Upper lobe of right lung (tissue), 1 donor: ENCODE measurements around the gene MLLT1. TPM values are rescaled to one million over a fixed set of nuclear protein-coding genes. Genes with fewer than 3 reads are reported as not detected.

Experiments used
- ATAC-seq: fragments of 200-7000 bp; cut with Tn5 transposase; one replicate; pipeline ENCODE4 v1.9.1; 2020; ENCODE audit warnings: mild to moderate bottlenecking, moderate library complexity
- DNase-seq: peaks from one replicate; pipeline ENCODE4 v3.0.0-alpha.2; 2020
- H3K27ac ChIP-seq: fragments of 200-600 bp; one replicate; pipeline ENCODE4 v1.8.0; 2022
- H3K27me3 ChIP-seq: fragments of 200-600 bp; one replicate; pipeline ENCODE4 v1.8.0; 2022; ENCODE audit warnings: mild to moderate bottlenecking
- H3K36me3 ChIP-seq: fragments of 200-600 bp; one replicate; pipeline ENCODE4 v1.8.0; 2022
- H3K4me1 ChIP-seq: fragments of 200-600 bp; one replicate; pipeline ENCODE4 v1.8.0; 2022
- H3K4me3 ChIP-seq: fragments of 200-600 bp; one replicate; pipeline ENCODE4 v1.8.0; 2022; ENCODE audit warnings: mild to moderate bottlenecking
- H3K9me3 ChIP-seq: fragments of 200-600 bp; one replicate; pipeline ENCODE4 v1.8.0; 2022
- intact Hi-C: fragments of 100-400 bp; cut with DNase I; formaldehyde crosslinking; loops from one replicate; pipeline ENCODE4 v1.11.0; 2022
- total RNA-seq: library from RNA; stranded (reverse); fragmentation: NEBNext Ultra II Directional; extraction: Animal tissue kit (Norgen Biotek cat#: 25700); gene quantifications from one replicate; pipeline ENCODE4 v1.2.1, GENCODE V29; 2021
- TF ChIP-seq, protein P1 (sequence below): fragments of 200-600 bp; IDR thresholded peaks from one replicate; pipeline ENCODE4 v1.8.0; 2022; ENCODE audit warnings: antibody characterized with exemption
- donor health status: DM: no; HTN: yes; CAD: no; lungs with severe emphysema.

MLLT1 gene
- total RNA-seq, 1 donor from 2014 or later: 73.4 TPM

DNA sequence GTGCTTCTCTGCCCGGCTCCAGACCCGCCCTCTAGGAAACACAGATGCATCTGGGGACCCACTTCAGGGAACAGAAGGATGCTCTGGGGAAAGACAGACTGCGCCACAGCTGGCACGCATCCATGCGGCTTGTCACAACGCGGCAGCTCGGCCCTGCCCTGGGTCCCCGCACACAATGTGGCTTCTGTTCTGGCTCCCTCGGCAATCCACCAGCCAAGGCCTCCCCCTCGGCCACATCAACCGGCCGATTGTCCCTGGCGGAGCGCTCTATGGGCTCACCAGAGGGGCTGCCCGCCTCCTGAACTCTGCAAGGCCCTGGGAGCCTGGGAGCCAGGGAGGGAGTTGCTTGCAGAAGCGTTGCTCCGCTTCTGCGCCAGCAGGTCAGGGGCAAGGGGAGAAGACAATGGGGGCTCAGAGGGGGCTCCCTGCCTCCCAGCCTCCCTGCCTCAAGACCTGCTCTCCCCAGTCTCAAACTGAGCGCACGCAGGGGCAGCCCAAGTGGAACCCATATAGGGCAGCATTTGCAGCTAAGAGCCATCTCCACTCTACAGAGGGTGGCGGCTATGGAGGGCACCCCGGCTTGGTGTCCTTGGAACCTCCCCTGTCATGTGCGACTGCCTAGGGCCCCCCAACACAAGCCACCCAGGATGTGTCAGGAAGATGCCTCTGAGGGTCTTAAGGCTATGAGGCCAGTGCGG is 37.9 kb downstream of the MLLT1 start:
- ATAC-seq (no peak), DNase-seq (peak; percentile 63)
- TF ChIP-seq, protein P1, sequence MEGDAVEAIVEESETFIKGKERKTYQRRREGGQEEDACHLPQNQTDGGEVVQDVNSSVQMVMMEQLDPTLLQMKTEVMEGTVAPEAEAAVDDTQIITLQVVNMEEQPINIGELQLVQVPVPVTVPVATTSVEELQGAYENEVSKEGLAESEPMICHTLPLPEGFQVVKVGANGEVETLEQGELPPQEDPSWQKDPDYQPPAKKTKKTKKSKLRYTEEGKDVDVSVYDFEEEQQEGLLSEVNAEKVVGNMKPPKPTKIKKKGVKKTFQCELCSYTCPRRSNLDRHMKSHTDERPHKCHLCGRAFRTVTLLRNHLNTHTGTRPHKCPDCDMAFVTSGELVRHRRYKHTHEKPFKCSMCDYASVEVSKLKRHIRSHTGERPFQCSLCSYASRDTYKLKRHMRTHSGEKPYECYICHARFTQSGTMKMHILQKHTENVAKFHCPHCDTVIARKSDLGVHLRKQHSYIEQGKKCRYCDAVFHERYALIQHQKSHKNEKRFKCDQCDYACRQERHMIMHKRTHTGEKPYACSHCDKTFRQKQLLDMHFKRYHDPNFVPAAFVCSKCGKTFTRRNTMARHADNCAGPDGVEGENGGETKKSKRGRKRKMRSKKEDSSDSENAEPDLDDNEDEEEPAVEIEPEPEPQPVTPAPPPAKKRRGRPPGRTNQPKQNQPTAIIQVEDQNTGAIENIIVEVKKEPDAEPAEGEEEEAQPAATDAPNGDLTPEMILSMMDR: no peak
- Histone ChIP-seq H3K9me3 (no peaks in the 10 kb centered on the region), H3K36me3 (no peaks in the 10 kb centered on the region), H3K4me1 (peaks cover 65% of the 10 kb centered on the region), H3K4me3 (no peak overlapping the region), H3K27me3 (no peaks in the 10 kb centered on the region), H3K27ac (no peak overlapping the region)
- intact Hi-C loops: no loop called here

DNA sequence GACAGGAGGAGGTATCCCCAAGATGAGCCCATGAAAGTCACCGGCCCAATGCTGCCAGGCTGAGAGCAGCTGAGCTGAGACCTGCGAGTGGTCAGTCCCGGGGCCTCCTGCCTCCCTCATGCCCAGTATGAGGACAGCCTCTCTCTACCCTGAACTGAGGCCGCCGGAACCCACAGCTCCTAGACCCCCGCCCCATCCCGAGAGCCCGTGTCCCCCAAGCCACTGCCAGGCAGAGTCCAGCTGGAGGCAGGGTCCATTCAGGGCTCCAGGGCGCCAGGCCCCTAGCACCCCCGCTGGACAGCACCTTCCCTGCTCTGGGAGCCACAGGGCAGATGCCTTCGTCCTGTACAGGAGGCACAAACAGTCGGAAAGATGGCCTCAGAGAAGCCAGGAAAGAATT is 38.7 kb downstream of the MLLT1 start:
- no peaks in the 10 kb centered on the region for H3K27me3 ChIP-seq
- H3K27ac ChIP-seq: no peak overlapping the region
- ATAC-seq (no peak), DNase-seq (peak; percentile 54)
- intact Hi-C loops: no loop called here
- H3K9me3 ChIP-seq: no peaks in the 10 kb centered on the region
- TF ChIP-seq, protein P1: no peak
- H3K4me3 ChIP-seq: no peak overlapping the region
- H3K4me1 ChIP-seq: peaks cover 72% of the 10 kb centered on the region
- no peaks in the 10 kb centered on the region for H3K36me3 ChIP-seq

DNA sequence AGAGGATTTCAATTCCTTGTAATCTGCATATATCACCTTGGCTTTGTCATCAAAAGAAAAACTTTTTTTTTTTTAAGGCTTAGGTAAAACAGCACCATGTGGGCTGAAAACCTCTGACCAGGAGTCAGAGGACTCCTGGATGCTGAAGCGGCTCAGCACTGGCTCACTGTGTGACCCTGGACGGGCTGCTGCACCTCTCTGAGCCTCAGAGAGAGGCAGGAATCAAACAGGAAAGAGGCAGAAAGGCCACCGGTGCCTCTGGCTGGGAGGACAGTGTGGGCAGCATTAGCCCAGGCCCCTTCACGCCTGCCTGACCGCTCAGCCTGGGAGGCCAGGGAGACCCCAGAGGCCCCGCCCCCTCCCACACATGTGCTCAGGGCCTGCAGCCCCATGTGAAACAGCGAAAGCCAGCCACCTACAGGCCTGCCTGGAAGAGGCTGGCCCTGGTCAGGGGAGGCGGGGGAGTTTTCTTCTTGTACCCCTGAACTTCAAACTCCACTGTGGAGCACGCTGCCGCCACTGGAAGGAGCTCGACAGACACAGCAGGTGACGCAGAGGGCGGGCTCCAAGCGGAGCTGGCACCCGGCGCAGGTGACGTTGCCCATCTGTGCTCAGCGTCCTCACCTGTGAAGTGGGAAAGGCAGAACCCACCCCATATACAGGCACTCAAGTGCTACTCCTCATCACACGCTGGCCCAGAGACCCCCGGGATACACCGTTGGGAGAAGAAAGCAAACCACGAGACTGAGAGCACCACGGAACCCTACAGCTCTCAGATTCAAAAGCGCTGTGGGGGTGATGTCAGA is 39.7 kb downstream of the MLLT1 start:
- Histone ChIP-seq H3K4me3 (no peak overlapping the region), H3K36me3 (no peaks in the 10 kb centered on the region), H3K9me3 (no peaks in the 10 kb centered on the region), H3K4me1 (peaks cover 81% of the 10 kb centered on the region), H3K27ac (no peak overlapping the region), H3K27me3 (no peaks in the 10 kb centered on the region)
- ATAC-seq: no peak
- intact Hi-C loops: no loop called here
- TF ChIP-seq, protein P1: no peak
- peak; percentile 60 for DNase-seq

DNA sequence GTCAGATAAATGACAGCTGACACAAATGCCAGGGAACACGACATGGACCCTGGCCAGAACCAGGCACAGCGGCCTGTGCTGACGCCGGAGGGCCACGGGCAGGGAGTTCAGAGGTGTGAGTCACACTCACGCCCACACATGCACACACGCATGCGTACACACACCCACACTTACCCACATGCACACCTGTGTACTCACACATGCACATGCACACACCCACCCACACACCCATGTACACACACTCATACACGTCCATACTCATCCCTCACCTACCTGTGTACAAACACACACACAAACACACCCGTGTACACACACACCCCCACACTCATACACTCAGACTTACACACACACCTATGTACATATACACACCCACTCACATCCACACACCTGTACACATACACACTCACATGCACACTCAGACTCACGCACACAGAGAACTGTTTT is 40.4 kb downstream of the MLLT1 start:
- no peaks in the 10 kb centered on the region for H3K36me3 ChIP-seq
- peaks cover 88% of the 10 kb centered on the region for H3K4me1 ChIP-seq
- no peak for ATAC-seq
- peak overlapping the region; percentile 63 for H3K27ac ChIP-seq
- intact Hi-C loops: no loop called here
- H3K9me3 ChIP-seq: no peaks in the 10 kb centered on the region
- TF ChIP-seq, protein P1: no peak
- DNase-seq: peak; percentile 64
- H3K4me3 ChIP-seq: no peak overlapping the region
- H3K27me3 ChIP-seq: no peaks in the 10 kb centered on the region

DNA sequence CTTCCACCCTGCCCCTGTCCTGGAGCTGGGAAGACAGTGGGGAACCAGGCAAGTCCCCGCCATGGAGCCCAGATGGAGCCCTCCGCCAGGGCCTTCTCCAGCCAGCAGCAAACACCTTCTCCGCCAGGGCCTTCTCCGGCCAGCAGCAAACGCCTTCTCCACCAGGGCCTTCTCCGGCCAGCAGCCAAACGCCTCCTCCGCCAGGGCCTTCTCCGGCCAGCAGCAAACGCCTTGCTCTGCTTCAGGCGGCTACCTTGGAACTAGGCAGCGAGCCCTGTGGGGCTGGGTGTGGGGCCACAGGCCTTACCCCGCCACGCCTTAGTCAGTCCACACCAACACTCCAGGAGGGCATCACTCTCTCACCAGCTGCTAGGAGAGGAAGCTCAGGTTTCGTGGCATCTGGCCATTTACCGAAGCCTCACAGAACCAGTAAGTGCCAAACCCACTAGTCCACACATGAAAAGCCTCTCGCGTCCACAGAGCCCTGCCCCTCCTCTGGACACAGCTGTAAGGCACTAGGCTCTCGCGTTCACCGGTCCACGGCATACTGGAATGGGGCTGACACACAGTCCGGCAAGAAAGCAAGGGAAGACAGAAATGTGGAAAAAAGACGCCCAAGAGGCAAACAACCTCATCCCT is 41.0 kb downstream of the MLLT1 start:
- TF ChIP-seq, protein P1: no peak
- H3K4me3 ChIP-seq: no peak overlapping the region
- intact Hi-C loops: no loop called here

More for the DNA sequence above, 41.0 kb downstream of the MLLT1 start:
- Histone ChIP-seq H3K36me3 (no peaks in the 10 kb centered on the region), H3K27me3 (no peaks in the 10 kb centered on the region), H3K4me1 (peaks cover 90% of the 10 kb centered on the region), H3K27ac (peak overlapping the region; percentile 63), H3K9me3 (no peaks in the 10 kb centered on the region)
- DNase-seq (peak; percentile 70), ATAC-seq (no peak)
